GM10266 (cell line): ENCODE measurements around the gene NFATC4.
A peak's percentile ranks its signal among the peaks of the same experiment; 100 is the strongest.

Source experiments
- DNase-seq: peaks from one replicate; pipeline ENCODE4 v3.0.0; 2012; ENCODE audit errors: extremely low spot score
- CTCF ChIP-seq: IDR thresholded peaks from 2 replicates; pipeline ENCODE4 v1.5.1; 2012; ENCODE audit warnings: mild to moderate bottlenecking, low read depth; ENCODE audit not compliant: control insufficient read depth, insufficient read depth; ENCODE audit errors: missing control alignments

The NFATC4 gene

GRCh38 chr14:24392325-24393091 lies 24.5 kb downstream of the NFATC4 start:
- no peak for DNase-seq
- TF ChIP-seq CTCF, result no peak

- no peak for DNase-seq
- TF ChIP-seq CTCF, result no peak
Observed at GRCh38 chr14:24394275-24394674, 26.3 kb downstream of the NFATC4 start.

- TF ChIP-seq CTCF, result no peak
- DNase-seq, result no peak
Observed at GRCh38 chr14:24395609-24396582, 27.9 kb downstream of the NFATC4 start.

GRCh38 chr14:24397639-24398292 lies 29.8 kb downstream of the NFATC4 start:
- TF ChIP-seq CTCF, result no peak
- DNase-seq, result no peak

- no peak for TF ChIP-seq CTCF
- DNase-seq, result no peak
Observed at GRCh38 chr14:24398293-24398652, 30.3 kb downstream of the NFATC4 start.

- peak; percentile 39 for DNase-seq
- TF ChIP-seq CTCF, result no peak
Observed at GRCh38 chr14:24398653-24399446, 30.9 kb downstream of the NFATC4 start, which contains the start of gene NYNRIN. TSS of gene NYNRIN (plus strand) at chr14:24399003. CDS start at chr14:24399247, 244 bp downstream.
